Gastroesophageal sphincter (tissue), 3 donors: ENCODE data around the gene CYP4F2.

Experiments used
- POLR2A ChIP-seq, 2 donors: fragments of 450-650 bp; IDR thresholded peaks; one replicate each; pipeline ENCODE4 v1.6.1; 2017; ENCODE audit warnings: antibody characterized with exemption in 2 of 2, mild to moderate bottlenecking in 2 of 2, moderate library complexity in 1 of 2
- TF ChIP-seq, protein P1 (sequence below), 4 experiments: fragments of 200-600 bp in 2 of 4; fragments of 450-650 bp in 2 of 4; sonication (generic) in 1 of 4; IDR thresholded peaks; one replicate each; pipeline ENCODE4 v1.5.1; 2017 to 2019; ENCODE audit warnings: antibody characterized with exemption in 4 of 4, mild to moderate bottlenecking in 2 of 4, moderate library complexity in 2 of 4

DNA sequence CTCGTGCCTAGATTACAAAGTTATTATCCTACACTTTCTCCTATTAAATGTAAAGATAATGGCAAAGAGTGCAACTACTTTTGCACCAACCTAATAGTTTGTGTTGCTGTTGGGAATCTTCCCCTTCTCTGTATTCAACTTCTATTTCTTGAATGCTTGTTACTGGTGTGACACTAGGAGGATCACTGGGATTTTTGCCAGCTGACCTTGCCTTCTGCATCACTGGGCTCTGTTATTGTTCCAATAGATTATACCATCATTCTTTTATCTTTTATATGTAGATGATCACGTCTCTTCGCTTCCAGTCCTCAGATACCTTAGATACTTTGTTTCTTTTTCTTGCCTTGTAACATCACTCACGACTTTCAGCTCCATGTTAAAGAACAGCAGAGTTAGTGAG, 47.4 kb upstream of the CYP4F2 start:
- no peak for TF ChIP-seq POLR2A (IDR thresholded peaks at IDR 0.05)
- TF ChIP-seq, protein P1, sequence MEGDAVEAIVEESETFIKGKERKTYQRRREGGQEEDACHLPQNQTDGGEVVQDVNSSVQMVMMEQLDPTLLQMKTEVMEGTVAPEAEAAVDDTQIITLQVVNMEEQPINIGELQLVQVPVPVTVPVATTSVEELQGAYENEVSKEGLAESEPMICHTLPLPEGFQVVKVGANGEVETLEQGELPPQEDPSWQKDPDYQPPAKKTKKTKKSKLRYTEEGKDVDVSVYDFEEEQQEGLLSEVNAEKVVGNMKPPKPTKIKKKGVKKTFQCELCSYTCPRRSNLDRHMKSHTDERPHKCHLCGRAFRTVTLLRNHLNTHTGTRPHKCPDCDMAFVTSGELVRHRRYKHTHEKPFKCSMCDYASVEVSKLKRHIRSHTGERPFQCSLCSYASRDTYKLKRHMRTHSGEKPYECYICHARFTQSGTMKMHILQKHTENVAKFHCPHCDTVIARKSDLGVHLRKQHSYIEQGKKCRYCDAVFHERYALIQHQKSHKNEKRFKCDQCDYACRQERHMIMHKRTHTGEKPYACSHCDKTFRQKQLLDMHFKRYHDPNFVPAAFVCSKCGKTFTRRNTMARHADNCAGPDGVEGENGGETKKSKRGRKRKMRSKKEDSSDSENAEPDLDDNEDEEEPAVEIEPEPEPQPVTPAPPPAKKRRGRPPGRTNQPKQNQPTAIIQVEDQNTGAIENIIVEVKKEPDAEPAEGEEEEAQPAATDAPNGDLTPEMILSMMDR (IDR thresholded peaks at IDR 0.05): no peak
